Measurements from ENCODE around the gene CILP. TPM values are rescaled to one million over a fixed set of nuclear protein-coding genes. Genes with fewer than 3 reads are reported as not detected.

Gene CILP
- total RNA-seq, 1 donor from 2014 or later: 10.2 TPM

GRCh38 chr15:65254758-65255157, 43.5 kb upstream of the CILP start:
- H3K27me3 ChIP-seq (ENCODE audit: low read depth): no peaks in the 10 kb centered on the region
- no peaks in the 10 kb centered on the region for H3K9me3 ChIP-seq
- peaks cover 4% of the 10 kb centered on the region for H3K4me1 ChIP-seq
- H3K4me3 ChIP-seq: no peak overlapping the region
- no peak for ATAC-seq
- DNase-seq: no peak
- no peak for TF ChIP-seq CTCF (IDR thresholded peaks at IDR 0.05)
- intact Hi-C loops (cut with DNase I): no loop called here
- no peak overlapping the region for H3K27ac ChIP-seq
- peaks cover 10% of the 10 kb centered on the region for H3K36me3 ChIP-seq

GRCh38 chr15:65254356-65254755, 43.1 kb upstream of the CILP start:
- H3K27me3 ChIP-seq (ENCODE audit: low read depth): no peaks in the 10 kb centered on the region
- DNase-seq: no peak
- H3K9me3 ChIP-seq: no peaks in the 10 kb centered on the region
- no peak overlapping the region for H3K4me3 ChIP-seq
- no peak for ATAC-seq
- peaks cover 4% of the 10 kb centered on the region for H3K4me1 ChIP-seq
- TF ChIP-seq CTCF (IDR thresholded peaks at IDR 0.05): no peak
- H3K27ac ChIP-seq: no peak overlapping the region
- intact Hi-C loops (cut with DNase I): no loop called here
- peaks cover 6% of the 10 kb centered on the region for H3K36me3 ChIP-seq

GRCh38 chr15:65249641-65250040, 38.4 kb upstream of the CILP start:
- no peak for TF ChIP-seq CTCF (IDR thresholded peaks at IDR 0.05)
- no peaks in the 10 kb centered on the region for H3K27me3 ChIP-seq (ENCODE audit: low read depth)
- H3K4me3 ChIP-seq: no peak overlapping the region
- H3K9me3 ChIP-seq: no peaks in the 10 kb centered on the region
- no peaks in the 10 kb centered on the region for H3K4me1 ChIP-seq
- no peaks in the 10 kb centered on the region for H3K36me3 ChIP-seq
- intact Hi-C loops (cut with DNase I): no loop called here
- H3K27ac ChIP-seq: no peak overlapping the region
- ATAC-seq (no peak), DNase-seq (no peak)

GRCh38 chr15:65248511-65249255, 37.4 kb upstream of the CILP start:
- no peaks in the 10 kb centered on the region for H3K4me1 ChIP-seq
- no peak for TF ChIP-seq CTCF (IDR thresholded peaks at IDR 0.05)
- H3K9me3 ChIP-seq: no peaks in the 10 kb centered on the region
- H3K36me3 ChIP-seq: no peaks in the 10 kb centered on the region
- no peaks in the 10 kb centered on the region for H3K27me3 ChIP-seq (ENCODE audit: low read depth)
- no peak overlapping the region for H3K4me3 ChIP-seq
- H3K27ac ChIP-seq: no peak overlapping the region
- ATAC-seq: no peak
- no peak for DNase-seq
- intact Hi-C loops (cut with DNase I): no loop called here

- H3K27me3 ChIP-seq (ENCODE audit: low read depth): no peaks in the 10 kb centered on the region
- ATAC-seq (no peak), DNase-seq (no peak)
- H3K4me3 ChIP-seq: no peak overlapping the region
- intact Hi-C loops (cut with DNase I): no loop called here
- H3K4me1 ChIP-seq: no peaks in the 10 kb centered on the region
- no peaks in the 10 kb centered on the region for H3K9me3 ChIP-seq
- no peak for TF ChIP-seq CTCF (IDR thresholded peaks at IDR 0.05)
- no peak overlapping the region for H3K27ac ChIP-seq
- H3K36me3 ChIP-seq: no peaks in the 10 kb centered on the region
These were observed 35.7 kb upstream of the CILP start for GRCh38 chr15:65246939-65247338.
